OCI-LY1 (cell line): ENCODE data around the gene PTCH1.
A peak's percentile ranks its signal among the peaks of the same experiment; 100 is the strongest.

Source experiments
- H2AFZ ChIP-seq: fragments of 200-600 bp; sonication (generic), shearing (Covaris generic); 2 replicates; pipeline ENCODE4 v1.6.0; 2014; ENCODE audit warnings: antibody characterized with exemption, mild to moderate bottlenecking, low read length
- H3F3A ChIP-seq: fragments of 200-600 bp; sonication (generic), shearing (Covaris generic); 2 replicates; pipeline ENCODE4 v1.6.0; 2014; ENCODE audit warnings: mild to moderate bottlenecking, antibody characterized with exemption, low read length, moderate library complexity; ENCODE audit not compliant: insufficient read depth
- H3K27ac ChIP-seq: fragments of 200-600 bp; sonication (generic); 2 replicates; pipeline ENCODE4 v1.5.1; 2014; ENCODE audit warnings: low read length, mixed run types, mild to moderate bottlenecking, low read depth; ENCODE audit not compliant: poor library complexity, severe bottlenecking
- H3K27me3 ChIP-seq: fragments of 200-600 bp; sonication (generic); 2 replicates; pipeline ENCODE4 v1.6.0; 2014; ENCODE audit warnings: antibody characterized with exemption, mild to moderate bottlenecking, low read length, moderate library complexity; ENCODE audit not compliant: insufficient read depth
- H3K36me3 ChIP-seq: fragments of 200-600 bp; sonication (generic); 2 replicates; pipeline ENCODE4 v1.6.1; 2014; ENCODE audit warnings: mild to moderate bottlenecking, antibody characterized with exemption, low read length, moderate library complexity, mixed read lengths; ENCODE audit not compliant: insufficient read depth
- H3K4me1 ChIP-seq: fragments of 200-600 bp; sonication (generic); 2 replicates; pipeline ENCODE4 v1.5.1; 2014; ENCODE audit warnings: mild to moderate bottlenecking, low read length, moderate library complexity; ENCODE audit not compliant: insufficient read depth, severe bottlenecking
- H3K4me2 ChIP-seq: fragments of 200-600 bp; sonication (generic), shearing (Covaris generic); 2 replicates; pipeline ENCODE4 v1.6.1; 2014; ENCODE audit warnings: low read length
- H3K4me3 ChIP-seq: fragments of 200-600 bp; sonication (generic); 2 replicates; pipeline ENCODE4 v1.5.1; 2014; ENCODE audit warnings: low read length, low read depth, mild to moderate bottlenecking, mixed read lengths; ENCODE audit not compliant: poor library complexity, severe bottlenecking
- H3K79me2 ChIP-seq: fragments of 200-600 bp; shearing (Covaris generic); 2 replicates; pipeline ENCODE4 v1.6.1; 2016; ENCODE audit warnings: mixed run types, low read length, mixed read lengths; ENCODE audit not compliant: insufficient read depth
- H3K9ac ChIP-seq: fragments of 200-600 bp; sonication (generic), shearing (Covaris generic); 2 replicates; pipeline ENCODE4 v1.6.1; 2014; ENCODE audit warnings: mild to moderate bottlenecking, low read length, mixed read lengths
- H3K9me2 ChIP-seq: fragments of 200-600 bp; sonication (generic), shearing (Covaris generic); 2 replicates; pipeline ENCODE4 v1.6.1; 2014; ENCODE audit warnings: low read depth, mild to moderate bottlenecking, low read length, mixed read lengths
- H3K9me3 ChIP-seq: fragments of 200-600 bp; shearing (Covaris generic); 2 replicates; pipeline ENCODE4 v1.6.1; 2014; ENCODE audit warnings: low read length, mixed read lengths
- H4K20me1 ChIP-seq: fragments of 200-600 bp; sonication (generic), shearing (Covaris generic); 2 replicates; pipeline ENCODE4 v1.6.0; 2016; ENCODE audit warnings: mild to moderate bottlenecking, low read length; ENCODE audit not compliant: insufficient read depth
- CTCF ChIP-seq: fragments of 200-600 bp; sonication (generic), shearing (Covaris generic); IDR thresholded peaks from 2 replicates; pipeline ENCODE4 v1.5.1; 2017; ENCODE audit warnings: mild to moderate bottlenecking, antibody characterized with exemption, low read length, moderate library complexity, mixed read lengths
- EZH2 ChIP-seq: fragments of 200-600 bp; sonication (generic), shearing (Covaris generic); IDR thresholded peaks from 2 replicates; pipeline ENCODE4 v1.8.0; 2017; ENCODE audit warnings: borderline replicate concordance, mixed run types, mild to moderate bottlenecking, antibody characterized with exemption, low read length, moderate library complexity, mixed read lengths

Gene PTCH1

GRCh38 chr9:95513711-95514110 is 3.1 kb downstream of the PTCH1 start:
- Histone ChIP-seq H3K9ac (no peak overlapping the region), H3K4me3 (no peak overlapping the region), H4K20me1 (no peaks in the 10 kb centered on the region), H3F3A (no peaks in the 10 kb centered on the region), H3K36me3 (peaks cover 5% of the 10 kb centered on the region; the same call in 1 of the 2 replicates), H3K4me1 (peaks cover 40% of the 10 kb centered on the region), H3K9me2 (no peaks in the 10 kb centered on the region), H3K27me3 (peaks cover 6% of the 10 kb centered on the region; the same call in 1 of the 2 replicates), H3K9me3 (no peaks in the 10 kb centered on the region), H3K27ac (no peak overlapping the region), H2AFZ (no peak overlapping the region), H3K79me2 (no peaks in the 10 kb centered on the region), H3K4me2 (no peak overlapping the region)
- TF ChIP-seq CTCF: no peak
- no peak for TF ChIP-seq EZH2

- TF ChIP-seq EZH2 (no peak), CTCF (no peak)
- Histone ChIP-seq H3K9me3 (no peaks in the 10 kb centered on the region), H3K27ac (no peak overlapping the region), H2AFZ (no peak overlapping the region), H4K20me1 (no peaks in the 10 kb centered on the region), H3K4me1 (peaks cover 40% of the 10 kb centered on the region), H3K79me2 (no peaks in the 10 kb centered on the region), H3K9me2 (no peaks in the 10 kb centered on the region), H3K4me3 (peak overlapping the region; percentile 91), H3K27me3 (peaks cover 6% of the 10 kb centered on the region; the same call in 1 of the 2 replicates), H3K4me2 (peak overlapping the region; percentile 79), H3K9ac (peak overlapping the region; percentile 97; the same call in 1 of the 2 replicates), H3K36me3 (peaks cover 5% of the 10 kb centered on the region; the same call in 1 of the 2 replicates), H3F3A (no peaks in the 10 kb centered on the region)
Observed at GRCh38 chr9:95512709-95513095, 4.1 kb downstream of the PTCH1 start.

GRCh38 chr9:95511952-95512708 is 4.6 kb downstream of the PTCH1 start:
- Histone ChIP-seq H3F3A (no peaks in the 10 kb centered on the region), H3K4me3 (peak overlapping the region; percentile 91)

More at GRCh38 chr9:95511952-95512708, 4.6 kb downstream of the PTCH1 start:
- Histone ChIP-seq H3K9me3 (no peaks in the 10 kb centered on the region), H3K36me3 (peaks cover 5% of the 10 kb centered on the region), H3K4me1 (peaks cover 40% of the 10 kb centered on the region), H3K27ac (no peak overlapping the region), H3K9me2 (no peaks in the 10 kb centered on the region), H4K20me1 (no peaks in the 10 kb centered on the region), H3K27me3 (0 out of 2 replicates have a peak, but pooled peaks cover under 1% of the 10 kb centered on the region), H3K4me2 (peak overlapping the region; percentile 79), H3K79me2 (peaks cover 6% of the 10 kb centered on the region; the same call in 1 of the 2 replicates), H2AFZ (no peak overlapping the region), H3K9ac (peak overlapping the region; percentile 97)
- TF ChIP-seq CTCF (no peak), EZH2 (no peak)
